ENCODE data around the gene SHH.

DNA sequence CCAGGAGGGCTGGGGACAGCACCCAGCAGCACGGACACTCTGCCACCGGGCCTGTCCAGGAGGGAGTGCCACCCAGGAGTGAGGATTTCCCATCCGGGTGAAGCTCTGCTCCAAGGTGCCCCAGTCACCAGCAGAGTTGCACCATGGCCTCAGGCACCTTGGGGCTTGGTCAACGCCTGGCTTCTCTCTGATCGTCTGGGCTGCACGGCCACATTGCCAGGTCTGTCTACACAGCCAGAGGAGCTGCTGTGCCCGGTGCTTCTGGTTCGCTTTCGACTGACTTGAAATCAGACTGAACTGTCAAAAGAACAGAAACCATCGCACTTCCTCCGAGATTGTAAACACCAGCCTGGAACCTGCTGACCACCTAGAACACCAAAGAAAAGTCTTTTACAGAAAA is 12.0 kb downstream of the SHH start:
- no peak for TF ChIP-seq ZNF768 (tag by site-specific recombination; IDR thresholded peaks at IDR 0.05)
- TF ChIP-seq ZBTB1 (tag by site-specific recombination; IDR thresholded peaks at IDR 0.05), result no peak
- TF ChIP-seq, protein P1, sequence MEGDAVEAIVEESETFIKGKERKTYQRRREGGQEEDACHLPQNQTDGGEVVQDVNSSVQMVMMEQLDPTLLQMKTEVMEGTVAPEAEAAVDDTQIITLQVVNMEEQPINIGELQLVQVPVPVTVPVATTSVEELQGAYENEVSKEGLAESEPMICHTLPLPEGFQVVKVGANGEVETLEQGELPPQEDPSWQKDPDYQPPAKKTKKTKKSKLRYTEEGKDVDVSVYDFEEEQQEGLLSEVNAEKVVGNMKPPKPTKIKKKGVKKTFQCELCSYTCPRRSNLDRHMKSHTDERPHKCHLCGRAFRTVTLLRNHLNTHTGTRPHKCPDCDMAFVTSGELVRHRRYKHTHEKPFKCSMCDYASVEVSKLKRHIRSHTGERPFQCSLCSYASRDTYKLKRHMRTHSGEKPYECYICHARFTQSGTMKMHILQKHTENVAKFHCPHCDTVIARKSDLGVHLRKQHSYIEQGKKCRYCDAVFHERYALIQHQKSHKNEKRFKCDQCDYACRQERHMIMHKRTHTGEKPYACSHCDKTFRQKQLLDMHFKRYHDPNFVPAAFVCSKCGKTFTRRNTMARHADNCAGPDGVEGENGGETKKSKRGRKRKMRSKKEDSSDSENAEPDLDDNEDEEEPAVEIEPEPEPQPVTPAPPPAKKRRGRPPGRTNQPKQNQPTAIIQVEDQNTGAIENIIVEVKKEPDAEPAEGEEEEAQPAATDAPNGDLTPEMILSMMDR (tag by site-specific recombination; IDR thresholded peaks at IDR 0.05), result no peak
